Measurements from ENCODE around the gene GEMIN2.

DNA sequence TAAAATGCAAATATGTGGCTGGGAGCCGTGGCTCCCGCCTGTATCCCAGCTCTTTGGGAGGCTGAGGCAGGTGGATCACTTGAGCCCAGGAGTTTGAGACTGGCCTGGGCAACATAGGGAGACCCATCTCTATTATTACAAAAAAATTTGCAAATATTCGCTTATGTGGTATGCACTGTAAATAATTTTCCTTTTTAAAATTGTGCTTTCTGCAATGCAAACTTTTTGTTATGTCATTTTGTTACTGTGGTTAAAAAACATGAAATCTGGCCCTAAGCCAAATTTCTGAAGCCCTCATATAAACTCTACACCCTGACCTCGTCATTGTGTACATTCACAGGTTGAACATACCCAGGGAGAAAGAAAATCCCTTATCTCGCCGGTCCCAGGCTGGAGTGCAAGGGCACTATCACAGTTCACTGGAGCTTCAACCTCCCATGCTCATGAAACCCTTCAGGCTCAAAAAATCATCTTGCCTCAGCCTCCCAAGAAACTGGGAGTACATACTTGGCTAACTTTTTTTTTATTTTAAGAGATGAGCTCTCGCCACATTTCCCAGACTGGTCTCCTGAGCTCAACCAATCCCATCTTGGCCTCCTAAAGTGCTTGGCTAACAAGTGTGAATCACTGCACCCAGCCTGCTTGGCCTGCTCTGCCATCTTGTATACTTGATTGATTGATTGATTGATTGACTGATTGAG lies 31.3 kb downstream of the GEMIN2 start:
- no peak for TF ChIP-seq POLR2A (IDR thresholded peaks at IDR 0.05)
- TF ChIP-seq, protein P1, sequence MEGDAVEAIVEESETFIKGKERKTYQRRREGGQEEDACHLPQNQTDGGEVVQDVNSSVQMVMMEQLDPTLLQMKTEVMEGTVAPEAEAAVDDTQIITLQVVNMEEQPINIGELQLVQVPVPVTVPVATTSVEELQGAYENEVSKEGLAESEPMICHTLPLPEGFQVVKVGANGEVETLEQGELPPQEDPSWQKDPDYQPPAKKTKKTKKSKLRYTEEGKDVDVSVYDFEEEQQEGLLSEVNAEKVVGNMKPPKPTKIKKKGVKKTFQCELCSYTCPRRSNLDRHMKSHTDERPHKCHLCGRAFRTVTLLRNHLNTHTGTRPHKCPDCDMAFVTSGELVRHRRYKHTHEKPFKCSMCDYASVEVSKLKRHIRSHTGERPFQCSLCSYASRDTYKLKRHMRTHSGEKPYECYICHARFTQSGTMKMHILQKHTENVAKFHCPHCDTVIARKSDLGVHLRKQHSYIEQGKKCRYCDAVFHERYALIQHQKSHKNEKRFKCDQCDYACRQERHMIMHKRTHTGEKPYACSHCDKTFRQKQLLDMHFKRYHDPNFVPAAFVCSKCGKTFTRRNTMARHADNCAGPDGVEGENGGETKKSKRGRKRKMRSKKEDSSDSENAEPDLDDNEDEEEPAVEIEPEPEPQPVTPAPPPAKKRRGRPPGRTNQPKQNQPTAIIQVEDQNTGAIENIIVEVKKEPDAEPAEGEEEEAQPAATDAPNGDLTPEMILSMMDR (IDR thresholded peaks at IDR 0.05), result no peak
